Measurements from ENCODE around the gene MTUS2.

DNA sequence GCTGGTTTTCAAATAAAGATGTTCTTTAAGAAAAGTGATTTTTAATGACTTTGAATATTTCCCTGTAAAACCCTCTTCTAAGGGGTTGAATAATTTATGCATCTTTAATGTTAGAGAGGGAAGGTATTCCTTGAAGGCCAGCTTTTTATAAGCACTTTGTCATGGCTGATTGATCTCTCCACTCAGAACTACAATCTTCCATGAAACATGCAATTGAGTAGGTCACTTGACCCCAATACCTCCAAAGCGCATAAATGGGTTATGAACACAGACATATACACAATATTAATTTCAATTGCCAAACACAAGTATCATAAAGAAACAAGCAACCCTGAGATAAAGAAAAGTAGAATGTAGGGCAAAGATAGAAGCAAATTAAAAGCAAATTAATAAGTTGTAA is 359.9 kb downstream of the MTUS2 start:
- TF ChIP-seq POLR2AphosphoS5 (IDR thresholded peaks at IDR 0.05; ENCODE audit: low read depth, low read length) (no peak), POLR2A (IDR thresholded peaks at IDR 0.05; ENCODE audit: low read depth, low read length) (no peak), PAX5 (IDR thresholded peaks at IDR 0.05; ENCODE audit: insufficient read depth, low read length, severe bottlenecking) (no peak)
